Measurements from ENCODE around the gene BACH2. TPM values are rescaled to one million over a fixed set of nuclear protein-coding genes. Genes with fewer than 3 reads are reported as not detected.

BACH2 gene
- total and polyA plus RNA-seq, 9 of the 15 experiments (the other 6 are each of a cell fraction or from before 2014, with no cell fraction given), result 0.06 to 3.1 (median 0.59) TPM

- no peaks in the 10 kb centered on the region; the same call in 2 of the 3 replicates for H3K36me3 ChIP-seq (ENCODE audit: control insufficient read depth, insufficient read depth, low read length)
- no peak for TF ChIP-seq SETDB1 (IDR thresholded peaks at IDR 0.05; ENCODE audit: low read length)
- TF ChIP-seq, protein P1, sequence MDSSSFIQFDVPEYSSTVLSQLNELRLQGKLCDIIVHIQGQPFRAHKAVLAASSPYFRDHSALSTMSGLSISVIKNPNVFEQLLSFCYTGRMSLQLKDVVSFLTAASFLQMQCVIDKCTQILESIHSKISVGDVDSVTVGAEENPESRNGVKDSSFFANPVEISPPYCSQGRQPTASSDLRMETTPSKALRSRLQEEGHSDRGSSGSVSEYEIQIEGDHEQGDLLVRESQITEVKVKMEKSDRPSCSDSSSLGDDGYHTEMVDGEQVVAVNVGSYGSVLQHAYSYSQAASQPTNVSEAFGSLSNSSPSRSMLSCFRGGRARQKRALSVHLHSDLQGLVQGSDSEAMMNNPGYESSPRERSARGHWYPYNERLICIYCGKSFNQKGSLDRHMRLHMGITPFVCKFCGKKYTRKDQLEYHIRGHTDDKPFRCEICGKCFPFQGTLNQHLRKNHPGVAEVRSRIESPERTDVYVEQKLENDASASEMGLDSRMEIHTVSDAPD (CRISPR knock-in tag; IDR thresholded peaks at IDR 0.05), result no peak
- no peak for TF ChIP-seq KLF6 (CRISPR knock-in tag; IDR thresholded peaks at IDR 0.05; ENCODE audit: borderline replicate concordance)
- H2AFZ ChIP-seq (ENCODE audit: low read depth, low read length), result no peak overlapping the region
- no peak overlapping the region for H3K4me2 ChIP-seq (ENCODE audit: insufficient read depth, low read length)
- BruUV-seq (replicated peaks), result no TSS peak
- DNase-seq (ENCODE audit: extremely low read depth in 1 of 4, low spot score in 3 of 4) (no peak), FAIRE-seq (no peak), ATAC-seq (no peak)
- no peaks in the 10 kb centered on the region for H3K9me3 ChIP-seq (replicated peaks; ENCODE audit: control insufficient read depth, insufficient read depth, low read depth, low read length)
- H3K27me3 ChIP-seq (ENCODE audit: control insufficient read depth in 2 of 2, insufficient read depth in 2 of 2, low read length in 2 of 2), result no peaks in the 10 kb centered on the region; a peak in 1 of 5 replicates
- no peak overlapping the region for H3K27ac ChIP-seq (ENCODE audit: extremely low read depth, low read depth, low read length)
- no peaks in the 10 kb centered on the region for H4K20me1 ChIP-seq (replicated peaks; ENCODE audit: control insufficient read depth, insufficient read depth, low read length)
- in situ Hi-C loops (cut with MboI) (no loop called here), intact Hi-C loops (cut with micrococcal nuclease) (no loop called here)
- no peaks in the 10 kb centered on the region for H3K79me2 ChIP-seq (ENCODE audit: control insufficient read depth, insufficient read depth, low read length)
- WGBS (ENCODE audit: insufficient coverage, low coverage, missing lambda C conversion rate), result 54% methylated on average over 5 of the region's 5 CpGs
- ChIA-PET CTCF (ENCODE audit: low intra/inter-chr PET ratio) (no interaction called here), POLR2A (interaction anchor here (0.6 to 0.7 kb wide), 2 partner anchors 82 to 807 kb away, joined by 3 to 4 read pairs; no protein-coding TSS in a partner anchor)
- H3K9me1 ChIP-seq (ENCODE audit: control insufficient read depth, insufficient read depth, low read length), result no peaks in the 10 kb centered on the region
- H3K4me3 ChIP-seq, result no peak overlapping the region
- no peak overlapping the region for H3K9ac ChIP-seq (ENCODE audit: insufficient read depth in 1 of 2, low read depth in 2 of 2, low read length in 2 of 2)
- H3K4me1 ChIP-seq (replicated peaks in 1 of 2; ENCODE audit: control insufficient read depth in 2 of 2, insufficient read depth in 2 of 2, low read length in 2 of 2), result peaks cover 0 to 5% of the 10 kb centered on the region in 2 experiments; a peak in 1 of 5 replicates
These were observed 93.0 kb downstream of the BACH2 start for GRCh38 chr6:90203672-90204071.

- no TSS peak for BruUV-seq (replicated peaks)
- ATAC-seq, result no peak
- H3K4me2 ChIP-seq (ENCODE audit: insufficient read depth, low read length), result no peak overlapping the region
- H2AFZ ChIP-seq (ENCODE audit: low read depth, low read length), result no peak overlapping the region
- H3K36me3 ChIP-seq (ENCODE audit: control insufficient read depth, insufficient read depth, low read length), result no peaks in the 10 kb centered on the region; the same call in 2 of the 3 replicates
- POLR2A ChIA-PET, result no interaction called here
- CTCF ChIA-PET (ENCODE audit: low intra/inter-chr PET ratio), result no interaction called here
- WGBS (ENCODE audit: insufficient coverage, low coverage, missing lambda C conversion rate), result 0% methylated on average over 2 of the region's 2 CpGs
- H3K9me1 ChIP-seq (ENCODE audit: control insufficient read depth, insufficient read depth, low read length), result no peaks in the 10 kb centered on the region
- DNase-seq (ENCODE audit: extremely low read depth in 1 of 4, low spot score in 3 of 4), result no peak
- H3K27ac ChIP-seq (ENCODE audit: extremely low read depth, low read depth, low read length), result no peak overlapping the region
- intact Hi-C loops (cut with micrococcal nuclease), result no loop called here
- H4K20me1 ChIP-seq (replicated peaks; ENCODE audit: control insufficient read depth, insufficient read depth, low read length), result no peaks in the 10 kb centered on the region
- no peak overlapping the region for H3K4me3 ChIP-seq
- H3K9me3 ChIP-seq (replicated peaks; ENCODE audit: control insufficient read depth, insufficient read depth, low read depth, low read length), result no peaks in the 10 kb centered on the region
- no peak overlapping the region for H3K9ac ChIP-seq (ENCODE audit: insufficient read depth in 1 of 2, low read depth in 2 of 2, low read length in 2 of 2)
- FAIRE-seq, result no peak
- no peaks in the 10 kb centered on the region; a peak in 1 of 5 replicates for H3K27me3 ChIP-seq (ENCODE audit: control insufficient read depth in 2 of 2, insufficient read depth in 2 of 2, low read length in 2 of 2)
- in situ Hi-C loops (cut with MboI), result no loop called here
- H3K79me2 ChIP-seq (ENCODE audit: control insufficient read depth, insufficient read depth, low read length), result no peaks in the 10 kb centered on the region
- peaks cover 0 to 5% of the 10 kb centered on the region in 2 experiments; a peak in 1 of 5 replicates for H3K4me1 ChIP-seq (replicated peaks in 1 of 2; ENCODE audit: control insufficient read depth in 2 of 2, insufficient read depth in 2 of 2, low read length in 2 of 2)
- TF ChIP-seq TRIM24 (IDR thresholded peaks at IDR 0.05), result no peak
- TF ChIP-seq, protein P2, sequence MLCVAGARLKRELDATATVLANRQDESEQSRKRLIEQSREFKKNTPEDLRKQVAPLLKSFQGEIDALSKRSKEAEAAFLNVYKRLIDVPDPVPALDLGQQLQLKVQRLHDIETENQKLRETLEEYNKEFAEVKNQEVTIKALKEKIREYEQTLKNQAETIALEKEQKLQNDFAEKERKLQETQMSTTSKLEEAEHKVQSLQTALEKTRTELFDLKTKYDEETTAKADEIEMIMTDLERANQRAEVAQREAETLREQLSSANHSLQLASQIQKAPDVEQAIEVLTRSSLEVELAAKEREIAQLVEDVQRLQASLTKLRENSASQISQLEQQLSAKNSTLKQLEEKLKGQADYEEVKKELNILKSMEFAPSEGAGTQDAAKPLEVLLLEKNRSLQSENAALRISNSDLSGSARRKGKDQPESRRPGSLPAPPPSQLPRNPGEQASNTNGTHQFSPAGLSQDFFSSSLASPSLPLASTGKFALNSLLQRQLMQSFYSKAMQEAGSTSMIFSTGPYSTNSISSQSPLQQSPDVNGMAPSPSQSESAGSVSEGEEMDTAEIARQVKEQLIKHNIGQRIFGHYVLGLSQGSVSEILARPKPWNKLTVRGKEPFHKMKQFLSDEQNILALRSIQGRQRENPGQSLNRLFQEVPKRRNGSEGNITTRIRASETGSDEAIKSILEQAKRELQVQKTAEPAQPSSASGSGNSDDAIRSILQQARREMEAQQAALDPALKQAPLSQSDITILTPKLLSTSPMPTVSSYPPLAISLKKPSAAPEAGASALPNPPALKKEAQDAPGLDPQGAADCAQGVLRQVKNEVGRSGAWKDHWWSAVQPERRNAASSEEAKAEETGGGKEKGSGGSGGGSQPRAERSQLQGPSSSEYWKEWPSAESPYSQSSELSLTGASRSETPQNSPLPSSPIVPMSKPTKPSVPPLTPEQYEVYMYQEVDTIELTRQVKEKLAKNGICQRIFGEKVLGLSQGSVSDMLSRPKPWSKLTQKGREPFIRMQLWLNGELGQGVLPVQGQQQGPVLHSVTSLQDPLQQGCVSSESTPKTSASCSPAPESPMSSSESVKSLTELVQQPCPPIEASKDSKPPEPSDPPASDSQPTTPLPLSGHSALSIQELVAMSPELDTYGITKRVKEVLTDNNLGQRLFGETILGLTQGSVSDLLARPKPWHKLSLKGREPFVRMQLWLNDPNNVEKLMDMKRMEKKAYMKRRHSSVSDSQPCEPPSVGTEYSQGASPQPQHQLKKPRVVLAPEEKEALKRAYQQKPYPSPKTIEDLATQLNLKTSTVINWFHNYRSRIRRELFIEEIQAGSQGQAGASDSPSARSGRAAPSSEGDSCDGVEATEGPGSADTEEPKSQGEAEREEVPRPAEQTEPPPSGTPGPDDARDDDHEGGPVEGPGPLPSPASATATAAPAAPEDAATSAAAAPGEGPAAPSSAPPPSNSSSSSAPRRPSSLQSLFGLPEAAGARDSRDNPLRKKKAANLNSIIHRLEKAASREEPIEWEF (CRISPR knock-in tag; IDR thresholded peaks at IDR 0.05), result no peak
- TF ChIP-seq, protein P3, sequence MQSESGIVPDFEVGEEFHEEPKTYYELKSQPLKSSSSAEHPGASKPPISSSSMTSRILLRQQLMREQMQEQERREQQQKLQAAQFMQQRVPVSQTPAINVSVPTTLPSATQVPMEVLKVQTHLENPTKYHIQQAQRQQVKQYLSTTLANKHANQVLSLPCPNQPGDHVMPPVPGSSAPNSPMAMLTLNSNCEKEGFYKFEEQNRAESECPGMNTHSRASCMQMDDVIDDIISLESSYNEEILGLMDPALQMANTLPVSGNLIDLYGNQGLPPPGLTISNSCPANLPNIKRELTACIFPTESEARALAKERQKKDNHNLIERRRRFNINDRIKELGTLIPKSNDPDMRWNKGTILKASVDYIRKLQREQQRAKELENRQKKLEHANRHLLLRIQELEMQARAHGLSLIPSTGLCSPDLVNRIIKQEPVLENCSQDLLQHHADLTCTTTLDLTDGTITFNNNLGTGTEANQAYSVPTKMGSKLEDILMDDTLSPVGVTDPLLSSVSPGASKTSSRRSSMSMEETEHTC (IDR thresholded peaks at IDR 0.05), result no peak
These were observed 94.5 kb downstream of the BACH2 start for GRCh38 chr6:90202156-90202555.

Measured in K562 (cell line).